HG03521 (cell line): ENCODE results near the gene MCL1.

ENCODE experiments used
- ATAC-seq: cut with Tn5 transposase; IDR thresholded peaks from one replicate; pipeline ENCODE4 v1.9.1; 2021; ENCODE audit warnings: mild to moderate bottlenecking, moderate library complexity; ENCODE audit not compliant: unreplicated experiment

Gene MCL1

GRCh38 chr1:150544204-150544603 lies 35.2 kb downstream of the MCL1 start:
- ATAC-seq: no peak

DNA sequence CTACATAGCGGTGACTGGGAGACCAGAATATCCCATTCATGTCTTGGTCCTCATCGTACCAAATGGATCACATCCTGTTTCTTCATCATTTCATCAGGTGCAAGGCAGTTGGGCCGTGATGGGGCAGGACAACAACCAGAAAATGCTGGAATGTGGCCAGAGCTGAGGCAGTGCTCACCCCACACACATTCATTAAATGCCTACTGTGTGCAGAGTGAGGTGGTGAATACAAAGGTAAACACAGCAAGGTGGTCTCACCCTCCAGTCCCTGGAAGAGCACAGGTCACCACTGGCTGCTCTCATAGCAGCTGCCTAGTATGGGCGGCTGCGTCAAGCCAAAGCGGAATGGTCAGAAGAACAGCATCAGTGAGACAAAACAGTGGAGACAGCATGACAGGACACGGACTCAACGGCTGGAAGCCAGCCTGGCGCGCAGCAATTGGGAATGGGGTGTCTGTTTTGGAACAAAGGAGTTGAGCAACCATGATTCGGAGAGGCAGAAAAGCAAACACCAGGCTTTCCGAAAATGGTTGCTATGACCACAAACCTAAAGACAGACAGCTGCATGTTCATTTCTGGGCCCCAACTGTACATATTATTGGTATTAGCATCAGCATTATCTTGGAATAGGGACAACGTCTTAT lies 35.8 kb downstream of the MCL1 start:
- ATAC-seq: no peak

- no peak for ATAC-seq
Observed at GRCh38 chr1:150537732-150538684, 41.4 kb downstream of the MCL1 start.

- no peak for ATAC-seq
Observed at GRCh38 chr1:150536836-150537731, 42.3 kb downstream of the MCL1 start.

GRCh38 chr1:150535511-150536287 lies 43.7 kb downstream of the MCL1 start:
- no peak for ATAC-seq

GRCh38 chr1:150534002-150534401 lies 45.4 kb downstream of the MCL1 start:
- no peak for ATAC-seq

DNA sequence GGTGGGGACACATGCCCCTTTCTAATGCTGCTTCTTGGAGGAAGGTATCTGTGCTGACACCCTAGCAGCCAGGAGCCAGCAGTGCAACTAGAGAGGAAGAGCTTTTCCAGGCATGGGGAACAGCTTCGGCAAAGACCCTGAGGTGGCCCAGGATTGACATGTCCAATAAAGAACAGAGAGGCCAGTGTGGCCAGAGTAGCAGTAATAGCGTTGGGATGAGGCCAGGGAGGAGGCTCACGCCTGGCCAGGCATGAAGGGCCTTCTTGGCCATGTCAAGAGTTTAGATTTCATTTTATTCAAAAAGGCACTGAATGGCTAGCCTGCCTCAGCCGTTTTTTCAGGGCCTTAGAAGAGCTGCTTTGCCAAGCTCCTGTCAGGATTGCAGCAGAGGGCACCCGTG lies 46.5 kb downstream of the MCL1 start:
- no peak for ATAC-seq

DNA sequence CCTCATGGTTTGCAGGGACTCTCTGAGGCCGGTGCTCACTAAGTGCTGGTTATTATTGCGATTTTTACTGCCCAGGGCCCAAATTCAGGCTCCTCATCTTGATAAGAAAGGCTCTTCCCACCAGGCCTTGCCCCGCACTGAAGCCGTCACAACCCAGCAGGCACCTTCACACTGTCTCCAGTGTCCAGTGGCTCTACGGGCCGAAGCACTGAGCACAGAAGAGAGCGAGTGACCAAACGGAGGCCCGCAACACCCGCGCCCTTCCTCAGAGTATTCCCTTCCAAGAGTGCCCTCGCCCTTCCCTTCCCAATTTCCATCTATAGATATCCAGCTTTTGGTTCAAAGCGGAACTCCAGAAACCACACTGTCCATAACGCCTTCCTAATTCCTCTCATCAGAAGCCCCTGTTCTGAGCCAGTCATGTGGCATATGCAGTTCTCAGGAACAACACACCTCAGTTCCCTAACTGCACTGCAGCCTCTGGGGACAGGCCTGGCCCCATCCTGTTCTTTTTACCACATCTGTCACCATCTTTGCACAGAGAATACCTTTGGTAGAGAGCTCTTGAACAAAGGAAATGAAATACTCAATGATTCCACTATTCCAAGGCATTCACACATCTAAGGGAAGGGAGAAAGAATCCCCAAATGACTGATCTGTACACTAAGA lies 48.8 kb downstream of the MCL1 start:
- no peak for ATAC-seq

DNA sequence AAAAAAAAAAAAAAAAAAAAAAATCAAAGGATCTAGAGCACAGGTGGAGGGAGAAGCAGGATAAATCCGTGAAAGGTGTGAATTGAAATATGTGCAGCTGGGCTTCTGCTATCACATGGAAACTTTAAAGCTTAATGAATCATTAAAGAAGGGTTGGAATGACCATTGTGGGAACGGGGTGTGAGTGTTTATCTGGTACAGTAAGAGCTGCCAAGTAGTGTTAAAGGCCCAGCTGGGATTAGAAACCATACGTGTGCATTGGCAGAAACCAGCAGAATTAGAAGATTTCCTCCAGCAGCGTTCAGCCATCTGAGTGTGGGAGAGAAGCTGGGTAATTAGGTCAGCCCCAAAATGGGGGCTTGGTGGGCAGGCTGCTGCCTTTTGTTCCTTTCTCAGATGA lies 50.4 kb downstream of the MCL1 start:
- no peak for ATAC-seq

DNA sequence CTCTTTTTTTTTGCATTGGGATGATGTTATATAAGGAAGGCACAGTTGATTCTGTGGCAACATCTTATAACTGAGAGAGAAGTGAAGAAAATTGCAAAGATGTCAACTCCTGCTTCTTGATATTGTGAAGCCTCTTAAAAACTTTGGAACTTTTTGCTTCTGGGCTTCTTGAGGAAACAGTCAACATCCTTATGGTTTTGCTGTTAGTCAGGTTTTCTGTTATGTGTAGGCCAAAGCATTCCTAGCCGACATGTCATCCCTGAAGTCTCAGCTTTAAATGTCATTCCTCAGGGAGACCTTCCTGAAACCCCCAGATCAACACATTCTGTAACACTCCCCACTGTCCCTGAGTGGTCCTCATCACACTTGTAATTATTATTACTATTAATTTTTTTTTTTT lies 51.2 kb downstream of the MCL1 start:
- no peak for ATAC-seq

GRCh38 chr1:150525348-150525747 lies 54.1 kb downstream of the MCL1 start:
- ATAC-seq: no peak
